Glomerular endothelial cell (primary cell): ENCODE results near the gene TBATA. TPM values are rescaled to one million over a fixed set of nuclear protein-coding genes. Genes with fewer than 3 reads are reported as not detected.

ENCODE experiments used
- DNase-seq: peaks from one replicate; pipeline ENCODE4 v3.0.0-alpha.2; 2011; ENCODE audit warnings: low read depth, low spot score; ENCODE audit errors: extremely low read depth
- total RNA-seq: library from RNA; depleted of rRNA; stranded (reverse); fragments of >200 nt; gene quantifications from 2 replicates; pipeline ENCODE4 v1.2.3, GENCODE V29; 2015

Gene TBATA
- not detected in 2 replicates for total RNA-seq

- no peak for DNase-seq
Observed at GRCh38 chr10:70785190-70785589, at the start of gene TBATA. Gene TBATA (minus strand): TSS chr10:70785377. CDS start chr10:70783379, 1,998 bp downstream.

- no peak for DNase-seq
Observed at GRCh38 chr10:70834441-70835151, 49.4 kb upstream of the TBATA start.

GRCh38 chr10:70834021-70834420 lies 48.8 kb upstream of the TBATA start:
- no peak for DNase-seq

GRCh38 chr10:70833601-70834000 lies 48.4 kb upstream of the TBATA start:
- DNase-seq: no peak

- peak; percentile 68 for DNase-seq
Observed at GRCh38 chr10:70832852-70833528, 47.8 kb upstream of the TBATA start.

- DNase-seq: no peak
Observed at GRCh38 chr10:70832221-70832620, 47.0 kb upstream of the TBATA start.

GRCh38 chr10:70830164-70830563 lies 45.0 kb upstream of the TBATA start:
- no peak for DNase-seq

- DNase-seq: no peak
Observed at GRCh38 chr10:70829543-70829942, 44.4 kb upstream of the TBATA start.

- DNase-seq: no peak
Observed at GRCh38 chr10:70828923-70829322, 43.7 kb upstream of the TBATA start.

- DNase-seq: no peak
Observed at GRCh38 chr10:70827086-70827757, 42.0 kb upstream of the TBATA start.

GRCh38 chr10:70822076-70822820 lies 37.1 kb upstream of the TBATA start:
- DNase-seq: no peak

- no peak for DNase-seq
Observed at GRCh38 chr10:70820976-70821750, 36.0 kb upstream of the TBATA start.

GRCh38 chr10:70816220-70816894 lies 31.2 kb upstream of the TBATA start:
- peak; percentile 48 for DNase-seq

- DNase-seq: no peak
Observed at GRCh38 chr10:70815504-70816219, 30.5 kb upstream of the TBATA start, which contains the start of gene SGPL1. Gene SGPL1 (plus strand): TSS chr10:70815948. CDS start chr10:70816854, 906 bp downstream.

- no peak for DNase-seq
Observed at GRCh38 chr10:70814126-70814525, 28.9 kb upstream of the TBATA start.

- DNase-seq: no peak
Observed at GRCh38 chr10:70812814-70813213, 27.6 kb upstream of the TBATA start.

- DNase-seq: no peak
Observed at GRCh38 chr10:70811881-70812280, 26.7 kb upstream of the TBATA start.

- no peak for DNase-seq
Observed at GRCh38 chr10:70810967-70811366, 25.8 kb upstream of the TBATA start.

- no peak for DNase-seq
Observed at GRCh38 chr10:70809726-70810125, 24.5 kb upstream of the TBATA start.
